IMR-90 (cell line): Measurements from ENCODE around the gene MAT2B. TPM values are rescaled to one million over a fixed set of nuclear protein-coding genes. Genes with fewer than 3 reads are reported as not detected.

Experiments
- ATAC-seq: fragments of 200-7000 bp; cut with Tn5 transposase; 2 replicates; pipeline ENCODE4 v1.9.1; 2020; ENCODE audit warnings: low read depth, mild to moderate bottlenecking, moderate library complexity
- BruUV-seq: library from RNA; stranded (reverse); fragments of 400-500 nt; replicated peaks from 2 replicates; lab custom pipeline; 2021; lab: Mats Ljungman, UMichigan
- CTCF ChIA-PET: fragments of 300-600 bp; formaldehyde crosslinking; extraction: SDS; loops from one replicate; lab custom pipeline; 2021; ENCODE audit warnings: antibody characterized with exemption; lab: Yijun Ruan, JAX
- POLR2A ChIA-PET: fragments of 300-600 bp; sonication (Branson Sonifier 250); formaldehyde crosslinking; loops from one replicate; lab custom pipeline; 2022; ENCODE audit warnings: antibody characterized with exemption; ENCODE audit not compliant: unreplicated experiment; lab: Charles Lee
- DNase-seq: peaks from one replicate; pipeline ENCODE4 v3.0.0; 2013
- H2AFZ ChIP-seq: replicated peaks from 2 replicates; pipeline ENCODE3; 2013; ENCODE audit warnings: low read length, mild to moderate bottlenecking; ENCODE audit not compliant: poor library complexity
- H2AK5ac ChIP-seq: 2 replicates; pipeline ENCODE4 v1.6.1; 2013; ENCODE audit warnings: low read depth, low read length, inconsistent platforms
- H2AK9ac ChIP-seq: replicated peaks from 2 replicates; pipeline ENCODE3; 2013; ENCODE audit warnings: mild to moderate bottlenecking, low read depth, low read length, moderate library complexity; ENCODE audit not compliant: poor library complexity
- H2BK120ac ChIP-seq: 2 replicates; pipeline ENCODE4 v1.6.1; 2013; ENCODE audit warnings: low read depth, low read length, inconsistent platforms
- H2BK15ac ChIP-seq: 3 replicates; pipeline ENCODE4 v1.6.1; 2013; ENCODE audit warnings: low read depth, low read length, inconsistent platforms
- H2BK20ac ChIP-seq: 2 replicates; pipeline ENCODE4 v1.6.1; 2013; ENCODE audit warnings: low read depth, mild to moderate bottlenecking, inconsistent platforms, low read length, moderate library complexity
- H2BK5ac ChIP-seq: 2 replicates; pipeline ENCODE4 v1.6.1; 2013; ENCODE audit warnings: mild to moderate bottlenecking, low read depth, low read length, inconsistent platforms; ENCODE audit not compliant: poor library complexity, severe bottlenecking
- H3K14ac ChIP-seq: replicated peaks from 2 replicates; pipeline ENCODE4 v1.6.1; 2013; ENCODE audit warnings: low read depth, low read length, inconsistent platforms
- H3K18ac ChIP-seq: 2 replicates; pipeline ENCODE4 v1.6.1; 2013; ENCODE audit warnings: low read depth, low read length, control low read depth
- H3K23ac ChIP-seq: 2 replicates; pipeline ENCODE4 v1.6.1; 2013; ENCODE audit warnings: low read depth, low read length, inconsistent platforms
- H3K27ac ChIP-seq: 2 replicates; pipeline ENCODE4 v1.5.1; 2013; ENCODE audit warnings: mild to moderate bottlenecking, control low read depth, low read length; ENCODE audit not compliant: insufficient read depth
- H3K27me3 ChIP-seq: 2 replicates; pipeline ENCODE4 v1.6.1; 2013; ENCODE audit warnings: low read length; ENCODE audit not compliant: control insufficient read depth, insufficient read depth
- H3K36me3 ChIP-seq: 2 replicates; pipeline ENCODE4 v1.6.1; 2013; ENCODE audit warnings: low read length, mixed read lengths; ENCODE audit not compliant: control insufficient read depth, insufficient read depth
- H3K4ac ChIP-seq: 2 replicates; pipeline ENCODE4 v1.6.1; 2013; ENCODE audit warnings: low read depth, low read length, inconsistent platforms
- H3K4me1 ChIP-seq: 2 replicates; pipeline ENCODE4 v1.6.1; 2013; ENCODE audit warnings: low read length, mixed read lengths; ENCODE audit not compliant: control insufficient read depth, insufficient read depth
- H3K4me2 ChIP-seq: 2 replicates; pipeline ENCODE4 v1.6.1; 2013; ENCODE audit warnings: low read depth, mild to moderate bottlenecking, control low read depth, low read length, moderate library complexity
- H3K4me3 ChIP-seq: 2 replicates; pipeline ENCODE4 v1.5.1; 2013; ENCODE audit warnings: low read depth, mild to moderate bottlenecking, control low read depth, low read length, moderate library complexity; ENCODE audit not compliant: insufficient read depth
- H3K56ac ChIP-seq: 2 replicates; pipeline ENCODE4 v1.6.1; 2013; ENCODE audit warnings: low read length, inconsistent platforms; ENCODE audit not compliant: insufficient read depth; ENCODE audit errors: extremely low read depth
- H3K79me1 ChIP-seq, 2 experiments: 2 replicates each; pipeline ENCODE4 v1.6.1; 2013; ENCODE audit warnings: low read length in 2 of 2, inconsistent platforms in 1 of 2, low read depth in 1 of 2
- H3K9ac ChIP-seq: 2 replicates; pipeline ENCODE4 v1.6.1; 2013; ENCODE audit warnings: low read depth, low read length, control low read depth
- H3K9me1 ChIP-seq: 2 replicates; pipeline ENCODE4 v1.6.1; 2013; ENCODE audit warnings: low read length, inconsistent platforms; ENCODE audit not compliant: insufficient read depth
- H3K9me3 ChIP-seq: 2 replicates; pipeline ENCODE4 v1.6.1; 2013; ENCODE audit warnings: low read length; ENCODE audit not compliant: control insufficient read depth, insufficient read depth
- H4K20me1 ChIP-seq: 2 replicates; pipeline ENCODE4 v1.6.1; 2013; ENCODE audit warnings: low read length, inconsistent platforms; ENCODE audit not compliant: insufficient read depth
- H4K5ac ChIP-seq: 2 replicates; pipeline ENCODE4 v1.6.1; 2013; ENCODE audit warnings: mild to moderate bottlenecking, low read depth, low read length, control low read depth
- H4K8ac ChIP-seq, 2 experiments: 2 replicates each; pipeline ENCODE4 v1.6.1; 2013; ENCODE audit warnings: low read depth in 2 of 2, low read length in 2 of 2, control low read depth in 1 of 2, inconsistent platforms in 1 of 2
- H4K91ac ChIP-seq: 2 replicates; pipeline ENCODE4 v1.6.1; 2013; ENCODE audit warnings: low read depth, low read length, inconsistent platforms; ENCODE audit not compliant: insufficient read depth
- CEBPB ChIP-seq: IDR thresholded peaks from 2 replicates; pipeline ENCODE4 v1.6.1; 2012; ENCODE audit warnings: low read depth, low read length, improper control_type of control experiment
- CHD1 ChIP-seq: IDR thresholded peaks from 2 replicates; pipeline ENCODE4 v1.6.1; 2012; ENCODE audit warnings: low read depth, low read length, improper control_type of control experiment
- CTCF ChIP-seq: conservative IDR thresholded peaks from 2 replicates; pipeline ENCODE4 v1.5.1; 2012; ENCODE audit warnings: mild to moderate bottlenecking, low read depth, low read length, improper control_type of control experiment
- ELK1 ChIP-seq: fragments of 150-350 bp; IDR thresholded peaks from 2 replicates; pipeline ENCODE4 v1.6.1; 2016; ENCODE audit warnings: low read depth, mild to moderate bottlenecking, low read length, moderate library complexity, borderline replicate concordance
- MAFK ChIP-seq: IDR thresholded peaks from 2 replicates; pipeline ENCODE4 v1.6.1; 2012; ENCODE audit warnings: low read depth, low read length, improper control_type of control experiment
- NFE2L2 ChIP-seq: fragments of 150-350 bp; IDR thresholded peaks from 2 replicates; pipeline ENCODE4 v1.6.1; 2016; ENCODE audit warnings: low read depth, mild to moderate bottlenecking, low read length
- RCOR1 ChIP-seq: IDR thresholded peaks from 2 replicates; pipeline ENCODE4 v1.6.1; 2012; ENCODE audit warnings: mild to moderate bottlenecking, low read length, improper control_type of control experiment; ENCODE audit not compliant: insufficient replicate concordance
- RFX5 ChIP-seq: IDR thresholded peaks from 2 replicates; pipeline ENCODE4 v1.8.0; 2012; ENCODE audit warnings: low read depth, mild to moderate bottlenecking, low read length, moderate library complexity
- SMC3 ChIP-seq: fragments of 150-350 bp; IDR thresholded peaks from 2 replicates; pipeline ENCODE4 v1.6.1; 2016; ENCODE audit warnings: low read depth, mild to moderate bottlenecking, antibody characterized with exemption, low read length, moderate library complexity
- USF2 ChIP-seq: fragments of 150-350 bp; IDR thresholded peaks from 2 replicates; pipeline ENCODE4 v1.6.1; 2017; ENCODE audit warnings: mild to moderate bottlenecking, antibody characterized with exemption, low read length, low read depth
- WGBS, 2 experiments: methylation state at CpG; one replicate each; pipeline versions ENCODE4 v1.1.5 to v1.1.7; 2013; ENCODE audit warnings: missing lambda C conversion rate in 2 of 2; ENCODE audit not compliant: insufficient read length in 1 of 2; ENCODE audit errors: extremely low coverage in 2 of 2; 5-methylcytosine and 5-hydroxymethylcytosine counted together
- dilution Hi-C: fragments of 300-500 bp; cut with HindIII; formaldehyde crosslinking; loops from one replicate; pipeline ENCODE4 v1.14.3; 2018; ENCODE audit warnings: low sequenced_read_pairs; ENCODE audit not compliant: unreplicated experiment
- in situ Hi-C: fragments of 300-500 bp; cut with MboI; formaldehyde crosslinking; loops from 3 replicates; pipeline ENCODE4 v1.14.3; 2019; ENCODE audit warnings: low sequenced_read_pairs, inconsistent platforms, mixed read lengths
- intact Hi-C: fragments of 100-400 bp; cut with micrococcal nuclease; formaldehyde crosslinking; loops from 2 replicates; pipeline ENCODE4 v1.10.0; 2022
- polyA plus RNA-seq, 3 experiments: library from polyadenylated mRNA; depleted of rRNA; stranded (reverse); fragments of >200 nt; gene quantifications; 2 replicates each; pipeline ENCODE4 v1.2.3, GENCODE V29; 2012; ENCODE audit warnings: low replicate concordance in 1 of 3
- total RNA-seq: library from RNA; depleted of rRNA; stranded (reverse); fragments of >200 nt; gene quantifications from 2 replicates; pipeline ENCODE4 v1.2.3, GENCODE V29; 2012

Gene MAT2B
- total and polyA plus RNA-seq, 2 of the 4 experiments (the other 2 are of a cell fraction) = 41.7 to 80.3 TPM

GRCh38 chr5:163565492-163565891, 60.1 kb downstream of the MAT2B start:
- peaks cover 3% of the 10 kb centered on the region; the same call in 1 of the 2 replicates for H3K9me1 ChIP-seq
- H3K18ac ChIP-seq = no peak overlapping the region
- peaks cover 8% of the 10 kb centered on the region for H3K4me1 ChIP-seq
- intact Hi-C loops (loop anchor here (2.0 to 5.0 kb wide), 2 partner anchors 447 to 1642 kb away; no protein-coding TSS in a partner anchor), in situ Hi-C loops (loop anchor here (5.0 to 25.0 kb wide), 5 partner anchors 449 to 1897 kb away; no protein-coding TSS in a partner anchor), dilution Hi-C loops (no loop called here)
- H2BK120ac ChIP-seq = peak overlapping the region; percentile 87
- H3K79me1 ChIP-seq = no peaks in the 10 kb centered on the region
- no TSS peak for BruUV-seq
- H3K9me3 ChIP-seq = no peaks in the 10 kb centered on the region
- H3K4ac ChIP-seq = peak overlapping the region; percentile 66
- H2BK5ac ChIP-seq = no peak overlapping the region
- H3K36me3 ChIP-seq = no peaks in the 10 kb centered on the region
- TF ChIP-seq SMC3 = no peak
- TF ChIP-seq ELK1 = no peak
- TF ChIP-seq MAFK = no peak
- no peak for TF ChIP-seq RCOR1
- TF ChIP-seq USF2 = no peak
- TF ChIP-seq RFX5 = no peak
- no peak for TF ChIP-seq NFE2L2
- no peak for TF ChIP-seq CHD1
- TF ChIP-seq CTCF = no peak
- TF ChIP-seq CEBPB = no peak
- ChIA-PET CTCF (interaction anchor here (0.6 to 2.2 kb wide), 3 partner anchors 84 to 131 kb away, joined by 3 to 8 read pairs (median 4); no protein-coding TSS in a partner anchor), POLR2A (no interaction called here)
- peak overlapping the region; percentile 49 for H3K4me2 ChIP-seq
- no peaks in the 10 kb centered on the region for H3K27me3 ChIP-seq
- peak overlapping the region; percentile 53 for H2AK9ac ChIP-seq
- no CpG with 5 or more reads among the region's 11 CpGs for WGBS, 2 experiments
- no peak overlapping the region for H3K27ac ChIP-seq
- no peak overlapping the region for H3K56ac ChIP-seq
- DNase-seq (no peak), ATAC-seq (no peak)
- H4K8ac ChIP-seq = peak overlapping the region; percentile 49 to 50; a peak in 3 of 4 replicates
- H2BK15ac ChIP-seq = no peak overlapping the region
- no peaks in the 10 kb centered on the region for H4K20me1 ChIP-seq
- H3K9ac ChIP-seq = no peak overlapping the region
- H3K23ac ChIP-seq = 0 out of 2 replicates have a peak overlapping the region, but pooled peaks have one; percentile 84
- no peak overlapping the region for H2AK5ac ChIP-seq
- H2AFZ ChIP-seq = peak overlapping the region; percentile 80
- H3K4me3 ChIP-seq = peak overlapping the region; percentile 35
- peak overlapping the region; percentile 24; the same call in 1 of the 2 replicates for H4K5ac ChIP-seq
- peak overlapping the region; percentile 75 for H4K91ac ChIP-seq
- peak overlapping the region; percentile 73; the same call in 1 of the 2 replicates for H3K14ac ChIP-seq
- H2BK20ac ChIP-seq = peak overlapping the region; percentile 80
